Mucosa of descending colon (tissue), 3 donors: ENCODE measurements around the gene ARHGEF16. TPM values are rescaled to one million over a fixed set of nuclear protein-coding genes. Genes with fewer than 3 reads are reported as not detected.

Experiments
- ATAC-seq: fragments of 200-7000 bp; cut with Tn5 transposase; one replicate; pipeline ENCODE4 v1.9.1; 2020; ENCODE audit warnings: mild to moderate bottlenecking, moderate library complexity
- DNase-seq, 3 donors: peaks; one replicate each; pipeline ENCODE4 v3.0.0-alpha.2; 2020
- H3K36me3 ChIP-seq: fragments of 200-600 bp; one replicate; pipeline ENCODE4 v1.8.0; 2021; ENCODE audit warnings: low read depth, mild to moderate bottlenecking
- H3K4me1 ChIP-seq: fragments of 200-600 bp; one replicate; pipeline ENCODE4 v1.8.0; 2021; ENCODE audit warnings: low read depth, mild to moderate bottlenecking
- H3K4me3 ChIP-seq: fragments of 200-600 bp; one replicate; pipeline ENCODE4 v1.8.0; 2021; ENCODE audit warnings: mild to moderate bottlenecking
- H3K9me3 ChIP-seq: fragments of 200-600 bp; one replicate; pipeline ENCODE4 v1.8.0; 2021; ENCODE audit warnings: mild to moderate bottlenecking
- CTCF ChIP-seq: fragments of 200-600 bp; IDR thresholded peaks from one replicate; pipeline ENCODE4 v1.8.0; 2022; ENCODE audit warnings: antibody characterized with exemption, mild to moderate bottlenecking
- intact Hi-C, 2 donors: fragments of 100-400 bp; cut with DNase I in 1 of 2; cut with micrococcal nuclease in 1 of 2; formaldehyde crosslinking; loops; one replicate each; pipeline versions ENCODE4 v1.11.0 to v1.11.1; 2022; cut with DNase I, micrococcal nuclease
- total RNA-seq, 3 donors: library from RNA; stranded (reverse); fragmentation: NEBNext Ultra II Directional in 2 of 3; extraction: Animal tissue kit (Norgen Biotek cat#: 25700) in 2 of 3; gene quantifications; one replicate each; pipeline versions ENCODE4 v1.2.1 to v1.2.4, GENCODE V29; 2021 to 2023
- donor health status: DM: no; HTN: no; CAD: no; lungs with moderate emphysema.
- donor health status: DM: no; HTN: no; CAD: no.
- donor health status: DM: no; HTN: yes; CAD: no.

Gene ARHGEF16
- total RNA-seq, 3 donors from 2014 or later, result 51.2 to 101 (median 90.2) TPM

GRCh38 chr1:3502641-3503524, 48.4 kb downstream of the ARHGEF16 start:
- no peak for TF ChIP-seq CTCF
- peak; percentile 4 for ATAC-seq
- no peak for DNase-seq
- no peaks in the 10 kb centered on the region for H3K4me1 ChIP-seq
- H3K36me3 ChIP-seq, result no peaks in the 10 kb centered on the region
- H3K9me3 ChIP-seq, result no peaks in the 10 kb centered on the region
- H3K4me3 ChIP-seq, result no peak overlapping the region
- intact Hi-C loops, result no loop called here

GRCh38 chr1:3503525-3503886, 49.0 kb downstream of the ARHGEF16 start:
- ATAC-seq, result no peak
- H3K4me1 ChIP-seq, result no peaks in the 10 kb centered on the region
- DNase-seq, result no peak
- no peak overlapping the region for H3K4me3 ChIP-seq
- H3K9me3 ChIP-seq, result no peaks in the 10 kb centered on the region
- intact Hi-C loops, result no loop called here
- no peaks in the 10 kb centered on the region for H3K36me3 ChIP-seq
- no peak for TF ChIP-seq CTCF

GRCh38 chr1:3504151-3504821, 49.8 kb downstream of the ARHGEF16 start:
- no peaks in the 10 kb centered on the region for H3K9me3 ChIP-seq
- no peaks in the 10 kb centered on the region for H3K36me3 ChIP-seq
- DNase-seq (peak in 1 of 3 donors; percentile 71), ATAC-seq (peak; percentile 21)
- intact Hi-C loops, result no loop called here
- no peak for TF ChIP-seq CTCF
- H3K4me3 ChIP-seq, result no peak overlapping the region
- H3K4me1 ChIP-seq, result no peaks in the 10 kb centered on the region

GRCh38 chr1:3504822-3505153, 50.3 kb downstream of the ARHGEF16 start:
- DNase-seq (no peak), ATAC-seq (no peak)
- Histone ChIP-seq H3K9me3 (no peaks in the 10 kb centered on the region), H3K36me3 (no peaks in the 10 kb centered on the region), H3K4me3 (no peak overlapping the region), H3K4me1 (no peaks in the 10 kb centered on the region)
- no peak for TF ChIP-seq CTCF
- intact Hi-C loops, result no loop called here

- DNase-seq (no peak), ATAC-seq (no peak)
- H3K36me3 ChIP-seq, result no peaks in the 10 kb centered on the region
- no peaks in the 10 kb centered on the region for H3K4me1 ChIP-seq
- H3K4me3 ChIP-seq, result no peak overlapping the region
- H3K9me3 ChIP-seq, result no peaks in the 10 kb centered on the region
- no peak for TF ChIP-seq CTCF
- intact Hi-C loops, result no loop called here
Measured at GRCh38 chr1:3505161-3505560, 50.7 kb downstream of the ARHGEF16 start.
